CD4-positive, alpha-beta T cell (primary cell): Measurements from ENCODE around the gene MFSD12. TPM values are rescaled to one million over a fixed set of nuclear protein-coding genes. Genes with fewer than 3 reads are reported as not detected.
A peak's percentile ranks its signal among the peaks of the same experiment; 100 is the strongest.

Experiments
- ATAC-seq: fragments of 200-7000 bp; cut with Tn5 transposase; one replicate; pipeline ENCODE4 v1.10.0; 2022; ENCODE audit warnings: mild to moderate bottlenecking; ENCODE audit not compliant: poor library complexity
- CTCF ChIA-PET: fragments of 350-600 bp; sonication (Branson Sonifier 250); formaldehyde crosslinking; loops from one replicate; lab custom pipeline; 2021; ENCODE audit warnings: antibody characterized with exemption, inconsistent platforms; lab: Charles Lee
- POLR2A ChIA-PET: fragments of 350-600 bp; sonication (Branson Sonifier 250); formaldehyde crosslinking; loops from one replicate; lab custom pipeline; 2021; ENCODE audit warnings: antibody characterized with exemption, inconsistent platforms; lab: Charles Lee
- DNase-seq, 14 experiments: peaks; one replicate each; pipeline ENCODE4 v3.0.0-alpha.2; 2013 to 2020; ENCODE audit warnings: mixed read lengths in 2 of 14
- H3K27ac ChIP-seq, 2 donors: one replicate each; pipeline versions ENCODE4 v1.5.1 to v1.7.0; 2013; ENCODE audit warnings: low read length in 2 of 2, low read depth in 1 of 2, mild to moderate bottlenecking in 1 of 2
- H3K27me3 ChIP-seq, 2 experiments: 1 replicate in 1 of 2; 2 replicates in 1 of 2; pipeline versions ENCODE4 v1.6.1 to v1.7.0; 2013; ENCODE audit warnings: low read length in 2 of 2, control low read depth in 1 of 2, mild to moderate bottlenecking in 1 of 2, moderate library complexity in 1 of 2; ENCODE audit not compliant: insufficient read depth in 2 of 2, control insufficient read depth in 1 of 2
- H3K36me3 ChIP-seq: one replicate; pipeline ENCODE4 v1.6.1; 2013; ENCODE audit warnings: low read length, control low read depth; ENCODE audit not compliant: insufficient read depth
- H3K4me1 ChIP-seq: one replicate; pipeline ENCODE4 v1.6.1; 2013; ENCODE audit warnings: low read length, control low read depth; ENCODE audit not compliant: insufficient read depth
- H3K4me3 ChIP-seq: one replicate; pipeline ENCODE4 v1.5.1; 2013; ENCODE audit warnings: mild to moderate bottlenecking, low read length, moderate library complexity
- H3K9me3 ChIP-seq, 2 experiments: 1 replicate in 1 of 2; 2 replicates in 1 of 2; pipeline versions ENCODE4 v1.6.1 to v1.7.0; 2013; ENCODE audit warnings: low read length in 2 of 2, mild to moderate bottlenecking in 2 of 2, control low read depth in 1 of 2, moderate library complexity in 1 of 2; ENCODE audit not compliant: control insufficient read depth in 1 of 2, insufficient read depth in 1 of 2
- H3K27ac Mint-ChIP-seq: one replicate; pipeline ENCODE4 v1.8.0; 2020; ENCODE audit warnings: mixed read lengths
- H3K27me3 Mint-ChIP-seq: one replicate; pipeline ENCODE4 v1.8.0; 2021; ENCODE audit warnings: mixed read lengths
- H3K36me3 Mint-ChIP-seq: one replicate; pipeline ENCODE4 v1.8.0; 2021; ENCODE audit warnings: low read depth, mixed read lengths
- H3K4me1 Mint-ChIP-seq: one replicate; pipeline ENCODE4 v1.8.0; 2021; ENCODE audit warnings: low read depth, mixed read lengths
- H3K4me3 Mint-ChIP-seq: one replicate; pipeline ENCODE4 v1.8.0; 2020; ENCODE audit warnings: mild to moderate bottlenecking, mixed read lengths
- H3K9me3 Mint-ChIP-seq: one replicate; pipeline ENCODE4 v1.8.0; 2020; ENCODE audit warnings: mixed read lengths
- CTCF ChIP-seq: fragments of 200-600 bp; IDR thresholded peaks from one replicate; pipeline ENCODE4 v1.8.0; 2022; ENCODE audit warnings: antibody characterized with exemption, mild to moderate bottlenecking
- intact Hi-C, 2 experiments: fragments of 100-400 bp; cut with DNase I in 1 of 2; cut with micrococcal nuclease in 1 of 2; formaldehyde crosslinking; loops; one replicate each; pipeline versions ENCODE4 v1.15.1 to v1.9.0; 2023 to 2025; cut with DNase I, micrococcal nuclease
- total RNA-seq, 174 experiments: library from RNA in 2 of 174; stranded (reverse) in 2 of 174; gene quantifications; one replicate each; pipeline ENCODE4 v1.2.3 and lab custom pipeline; 2021 to 2026

Gene MFSD12
- total RNA-seq, 2 experiments from 2014 or later: 62.5 to 65.0 TPM

GRCh38 chr19:3505598-3506383, 51.6 kb downstream of the MFSD12 start, which contains the start of gene FZR1:
TSS of gene FZR1 (plus strand) at chr19:3506311. CDS start at chr19:3522990, 16,679 bp downstream.
- ATAC-seq (peak; percentile 85), DNase-seq (peak; percentile 98 to 100 (median 100))
- no peaks in the 10 kb centered on the region for H3K9me3 ChIP-seq
- H3K36me3 Mint-ChIP-seq: peaks cover 35% of the 10 kb centered on the region
- peaks cover 26% of the 10 kb centered on the region for H3K36me3 ChIP-seq
- ChIA-PET CTCF (interaction anchor here (0.7 kb wide), 1 partner anchor 194 kb away, joined by 3 read pairs; the partner anchor contains the start of gene PIP5K1C), POLR2A (interaction anchor here (0.7 to 1.0 kb wide), 2 partner anchors 10 to 11 kb away, joined by 3 read pairs; no protein-coding TSS in a partner anchor)
- H3K4me1 Mint-ChIP-seq: peaks cover 48% of the 10 kb centered on the region
- TF ChIP-seq CTCF: no peak
- no peaks in the 10 kb centered on the region for H3K27me3 Mint-ChIP-seq
- H3K27ac ChIP-seq: peak within 1 kb of the TSS; percentile 85 to 96
- H3K4me1 ChIP-seq: peaks cover 53% of the 10 kb centered on the region
- H3K9me3 Mint-ChIP-seq: no peaks in the 10 kb centered on the region
- peak within 1 kb of the TSS; percentile 95 for H3K27ac Mint-ChIP-seq
- peak within 1 kb of the TSS; percentile 95 for H3K4me3 Mint-ChIP-seq
- intact Hi-C loops: loop anchor here (1.0 to 10.0 kb wide), 7 partner anchors 42 to 451 kb away; partner anchors contain the start of genes CACTIN (in 1 of the 2), HMG20B (in 1 of the 2), MFSD12 (in 1 of the 2) and TLE5 (in 1 of the 2)
- H3K4me3 ChIP-seq: peak within 1 kb of the TSS; percentile 91
- no peaks in the 10 kb centered on the region for H3K27me3 ChIP-seq

GRCh38 chr19:3504735-3505134, 52.7 kb downstream of the MFSD12 start:
- CTCF ChIA-PET: interaction anchor here (0.6 to 0.7 kb wide), 3 partner anchors 10 to 195 kb away, joined by 3 read pairs; partner anchors contain the start of gene PIP5K1C
- H3K4me3 Mint-ChIP-seq: peak overlapping the region; percentile 67
- DNase-seq (no peak), ATAC-seq (no peak)
- Histone ChIP-seq H3K4me3 (no peak overlapping the region), H3K9me3 (no peaks in the 10 kb centered on the region), H3K4me1 (peaks cover 56% of the 10 kb centered on the region), H3K27me3 (no peaks in the 10 kb centered on the region), H3K36me3 (peaks cover 15% of the 10 kb centered on the region), H3K27ac (no peak overlapping the region)
- peaks cover 30% of the 10 kb centered on the region for H3K36me3 Mint-ChIP-seq
- H3K27ac Mint-ChIP-seq: peak overlapping the region; percentile 95
- no peak for TF ChIP-seq CTCF
- H3K4me1 Mint-ChIP-seq: peaks cover 46% of the 10 kb centered on the region
- no peaks in the 10 kb centered on the region for H3K27me3 Mint-ChIP-seq
- no peaks in the 10 kb centered on the region for H3K9me3 Mint-ChIP-seq
- intact Hi-C loops: loop anchor here (5.0 to 10.0 kb wide), 5 partner anchors 43 to 450 kb away; partner anchors contain the start of genes HMG20B (in 1 of the 2) and TLE5 (in 1 of the 2)
- POLR2A ChIA-PET: no interaction called here

GRCh38 chr19:3503036-3503572, 54.3 kb downstream of the MFSD12 start:
- ATAC-seq (no peak), DNase-seq (no peak)
- no peak for TF ChIP-seq CTCF
- Histone ChIP-seq H3K4me3 (no peak overlapping the region), H3K27me3 (no peaks in the 10 kb centered on the region), H3K36me3 (peaks cover 3% of the 10 kb centered on the region), H3K27ac (no peak overlapping the region), H3K4me1 (peaks cover 55% of the 10 kb centered on the region), H3K9me3 (no peaks in the 10 kb centered on the region)
- no peaks in the 10 kb centered on the region for H3K27me3 Mint-ChIP-seq
- H3K27ac Mint-ChIP-seq: no peak overlapping the region
- H3K4me3 Mint-ChIP-seq: peak overlapping the region; percentile 4
- H3K9me3 Mint-ChIP-seq: no peaks in the 10 kb centered on the region
- ChIA-PET POLR2A (no interaction called here), CTCF (no interaction called here)
- intact Hi-C loops: loop anchor here (5.0 to 10.0 kb wide), 3 partner anchors 71 to 448 kb away; partner anchors contain the start of gene TLE5 (in 1 of the 2)
- peaks cover 20% of the 10 kb centered on the region for H3K36me3 Mint-ChIP-seq
- peaks cover 38% of the 10 kb centered on the region for H3K4me1 Mint-ChIP-seq
